PC-3 (cell line): ENCODE data around the gene SLC6A11.

ENCODE experiments used
- CTCF ChIP-seq: fragments of 300-600 bp; sonication (generic); conservative IDR thresholded peaks from 2 replicates; pipeline ENCODE4 v1.5.1; 2017; ENCODE audit warnings: antibody characterized with exemption, low read depth, mild to moderate bottlenecking, low read length
- EZH2 ChIP-seq: fragments of 300-600 bp; sonication (generic); IDR thresholded peaks from one replicate; pipeline ENCODE4 v1.6.1; 2017; ENCODE audit warnings: antibody characterized with exemption, mild to moderate bottlenecking, low read length; ENCODE audit not compliant: unreplicated experiment

- no peak for TF ChIP-seq CTCF
- no peak for TF ChIP-seq EZH2
These were observed 120.0 kb downstream of the SLC6A11 start for GRCh38 chr3:10935846-10936631.
